K562 (cell line): Measurements from ENCODE around the gene BNIP3. TPM values are rescaled to one million over a fixed set of nuclear protein-coding genes. Genes with fewer than 3 reads are reported as not detected.

Experiments used
- ATAC-seq: fragments of 200-7000 bp; cut with Tn5 transposase; 3 replicates; pipeline ENCODE4 v1.9.1; 2020; ENCODE audit warnings: moderate library complexity
- BruUV-seq: library from RNA; stranded (reverse); fragments of 400-500 nt; replicated peaks from 2 replicates; lab custom pipeline; 2021; lab: Mats Ljungman, UMichigan
- CTCF ChIA-PET: fragments of 300-600 bp; formaldehyde crosslinking; extraction: SDS; loops from one replicate; lab custom pipeline; 2021; ENCODE audit warnings: low intra/inter-chr PET ratio; lab: Yijun Ruan, JAX
- POLR2A ChIA-PET: fragments of 300-600, 350-650 bp; sonication (Branson Sonifier 250); formaldehyde crosslinking; extraction: SDS; loops from one replicate; lab custom pipeline; 2021; ENCODE audit warnings: antibody characterized with exemption, inconsistent platforms; lab: Yijun Ruan, JAX
- DNase-seq, 4 experiments: peaks; one replicate each; pipeline versions ENCODE4 v3.0.0 to v3.0.0-alpha.2; 2011 to 2018; ENCODE audit warnings: low spot score in 3 of 4, mixed read lengths in 3 of 4; ENCODE audit errors: extremely low read depth in 1 of 4
- FAIRE-seq: peaks from 2 replicates; lab custom pipeline; 2011; peaks lifted over from hg19 to GRCh38; lab: Jason Lieb, UNC
- H2AFZ ChIP-seq: 2 replicates; pipeline ENCODE4 v1.6.0; 2011; ENCODE audit warnings: low read depth, low read length, control low read depth, inconsistent platforms
- H3K27ac ChIP-seq: fragments of 200-600 bp; 3 replicates; pipeline ENCODE4 v1.8.0; 2011; ENCODE audit warnings: low read depth, mild to moderate bottlenecking, control low read depth, inconsistent platforms, low read length, moderate library complexity, mixed read lengths; ENCODE audit errors: extremely low read depth
- H3K27me3 ChIP-seq, 2 experiments: fragments of 300-600 bp in 1 of 2; 2 replicates in 1 of 2; 3 replicates in 1 of 2; pipeline versions ENCODE4 v1.6.0 to v1.8.0; 2011; ENCODE audit warnings: inconsistent platforms in 2 of 2, low read length in 2 of 2, mild to moderate bottlenecking in 1 of 2, mixed read lengths in 1 of 2, moderate library complexity in 1 of 2; ENCODE audit not compliant: control insufficient read depth in 2 of 2, insufficient read depth in 2 of 2
- H3K36me3 ChIP-seq: fragments of 300-600 bp; 3 replicates; pipeline ENCODE4 v1.8.0; 2011; ENCODE audit warnings: mild to moderate bottlenecking, low read length, inconsistent platforms; ENCODE audit not compliant: control insufficient read depth, insufficient read depth
- H3K4me1 ChIP-seq, 2 experiments: fragments of 200-600 bp in 1 of 2; replicated peaks in 1 of 2; 2 replicates in 1 of 2; 3 replicates in 1 of 2; pipeline versions ENCODE4 v1.5.1 to v1.8.0; 2011; ENCODE audit warnings: inconsistent platforms in 2 of 2, low read length in 2 of 2, mild to moderate bottlenecking in 1 of 2, mixed read lengths in 1 of 2, moderate library complexity in 1 of 2; ENCODE audit not compliant: control insufficient read depth in 2 of 2, insufficient read depth in 2 of 2
- H3K4me2 ChIP-seq: 2 replicates; pipeline ENCODE4 v1.6.1; 2011; ENCODE audit warnings: low read length, control low read depth, inconsistent platforms, mixed read lengths; ENCODE audit not compliant: insufficient read depth
- H3K4me3 ChIP-seq: fragments of 200-600 bp; sonication (generic), shearing (Covaris generic); 2 replicates; pipeline ENCODE4 v1.5.1; 2016; ENCODE audit warnings: control low read depth, inconsistent platforms
- H3K79me2 ChIP-seq: fragments of 200-600 bp; 3 replicates; pipeline ENCODE4 v1.8.0; 2011; ENCODE audit warnings: low read length, inconsistent platforms; ENCODE audit not compliant: control insufficient read depth, insufficient read depth
- H3K9ac ChIP-seq, 2 experiments: 2 replicates each; pipeline versions ENCODE4 v1.6.0 to v1.6.1; 2011; ENCODE audit warnings: low read depth in 2 of 2, low read length in 2 of 2, control low read depth in 1 of 2, inconsistent platforms in 1 of 2, mild to moderate bottlenecking in 1 of 2, mixed read lengths in 1 of 2; ENCODE audit not compliant: insufficient read depth in 1 of 2
- H3K9me1 ChIP-seq: one replicate; pipeline ENCODE4 v1.6.0; 2011; ENCODE audit warnings: inconsistent platforms, mild to moderate bottlenecking, low read length, moderate library complexity; ENCODE audit not compliant: control insufficient read depth, insufficient read depth
- H3K9me3 ChIP-seq: replicated peaks from 2 replicates; pipeline ENCODE4 v1.5.1; 2011; ENCODE audit warnings: low read depth, low read length, inconsistent platforms; ENCODE audit not compliant: control insufficient read depth, insufficient read depth
- H4K20me1 ChIP-seq: replicated peaks from 2 replicates; pipeline ENCODE4 v1.6.1; 2011; ENCODE audit warnings: low read length, inconsistent platforms, mixed read lengths; ENCODE audit not compliant: control insufficient read depth, insufficient read depth
- BDP1 ChIP-seq: IDR thresholded peaks from 3 replicates; pipeline ENCODE4 v1.6.1; 2011; ENCODE audit not compliant: insufficient read length, insufficient read depth
- FOSL1 ChIP-seq: fragments of 200-800 bp; sonication (Bioruptor generic); conservative IDR thresholded peaks from 2 replicates; pipeline ENCODE4 v1.6.1; 2016; ENCODE audit warnings: missing genetic modification characterization, missing compliant biosample characterization
- RBM25 ChIP-seq: fragments of 200-400 bp; formaldehyde crosslinking; IDR thresholded peaks from 2 replicates; pipeline ENCODE4 v1.6.1; 2018; ENCODE audit warnings: low read length, low read depth, moderate library complexity; ENCODE audit not compliant: severe bottlenecking
- ZNF445 ChIP-seq: fragments of 250-450 bp; sonication (Bioruptor Pico); IDR thresholded peaks from 2 replicates; pipeline ENCODE4 v1.4.0; 2020; ENCODE audit warnings: low read depth, mild to moderate bottlenecking, moderate library complexity
- WGBS: fragments of 100-300 bp; shearing (Covaris generic); methylation state at CpG from one replicate; pipeline ENCODE4 v1.1.6; 2016; ENCODE audit warnings: low coverage, mixed read lengths; ENCODE audit not compliant: insufficient coverage; ENCODE audit errors: missing lambda C conversion rate; 5-methylcytosine and 5-hydroxymethylcytosine counted together
- in situ Hi-C: fragments of 300-500 bp; cut with MboI; formaldehyde crosslinking; loops from 4 replicates; pipeline ENCODE4 v1.15.0; 2018; ENCODE audit warnings: inconsistent platforms, mixed read lengths
- intact Hi-C: fragments of 100-400 bp; cut with micrococcal nuclease; formaldehyde crosslinking; loops from 2 replicates; pipeline ENCODE4 v1.14.2; 2022
- polyA plus RNA-seq, 8 experiments: library from polyadenylated mRNA; depleted of rRNA in 4 of 8; stranded (reverse) in 5 of 8; unstranded in 3 of 8; fragments of >200 nt; fragmentation: Nextera tagmentation in 2 of 8; fragmentation: Illumina TruSeq in 1 of 8; extraction: Ambion mirVana in 2 of 8; extraction: Trizol in 1 of 8; gene quantifications; 2 replicates each; pipeline versions ENCODE4 v1.2.1 to v1.2.3, GENCODE V29; 2011 to 2014; ENCODE audit warnings: inconsistent platforms in 1 of 8, missing spikeins in 1 of 8
- total RNA-seq, 7 experiments: library from RNA; depleted of rRNA in 6 of 7; stranded (reverse); fragments of >200 nt in 6 of 7; fragmentation: Illumina TruSeq in 2 of 7; extraction: Trizol in 2 of 7; gene quantifications; 2 replicates each; pipeline versions ENCODE4 v1.2.1 to v1.2.3, GENCODE V29; 2011 to 2021; ENCODE audit warnings: low replicate concordance in 1 of 7
- TF ChIP-seq, protein P1 (sequence below): fragments of 450-650 bp; formaldehyde crosslinking; IDR thresholded peaks from 2 replicates; pipeline ENCODE4 v1.4.0; 2020; ENCODE audit warnings: mild to moderate bottlenecking, mixed read lengths

The BNIP3 gene
- total and polyA plus RNA-seq, 9 of the 15 experiments (the other 6 are each of a cell fraction or from before 2014, with no cell fraction given) = 9.2 to 119 (median 42.2) TPM

GRCh38 chr10:132027423-132027983 is 45.8 kb upstream of the BNIP3 start:
- Histone ChIP-seq H3K4me2 (no peak overlapping the region), H3K36me3 (no peaks in the 10 kb centered on the region), H3K4me1 (peaks cover 0 to 7% of the 10 kb centered on the region in 2 experiments; a peak in 3 of 5 replicates), H3K9ac (no peak overlapping the region), H4K20me1 (no peaks in the 10 kb centered on the region), H3K9me1 (no peaks in the 10 kb centered on the region), H3K27ac (no peak overlapping the region), H3K79me2 (no peaks in the 10 kb centered on the region), H3K4me3 (no peak overlapping the region), H2AFZ (no peak overlapping the region), H3K27me3 (peaks cover 25 to 64% of the 10 kb centered on the region in 2 experiments; a peak in 4 of 5 replicates), H3K9me3 (no peaks in the 10 kb centered on the region)
- ChIA-PET POLR2A (no interaction called here), CTCF (no interaction called here)
- in situ Hi-C loops (no loop called here), intact Hi-C loops (no loop called here)
- WGBS = 3% methylated on average over 3 of the region's 3 CpGs
- DNase-seq (no peak), ATAC-seq (no peak), FAIRE-seq (no peak)
- no TSS peak for BruUV-seq
- TF ChIP-seq RBM25 (peak; percentile 54), FOSL1 (tag) (peak; percentile 44), BDP1 (no peak), ZNF445 (CRISPR knock-in tag) (no peak)
- TF ChIP-seq, protein P1, sequence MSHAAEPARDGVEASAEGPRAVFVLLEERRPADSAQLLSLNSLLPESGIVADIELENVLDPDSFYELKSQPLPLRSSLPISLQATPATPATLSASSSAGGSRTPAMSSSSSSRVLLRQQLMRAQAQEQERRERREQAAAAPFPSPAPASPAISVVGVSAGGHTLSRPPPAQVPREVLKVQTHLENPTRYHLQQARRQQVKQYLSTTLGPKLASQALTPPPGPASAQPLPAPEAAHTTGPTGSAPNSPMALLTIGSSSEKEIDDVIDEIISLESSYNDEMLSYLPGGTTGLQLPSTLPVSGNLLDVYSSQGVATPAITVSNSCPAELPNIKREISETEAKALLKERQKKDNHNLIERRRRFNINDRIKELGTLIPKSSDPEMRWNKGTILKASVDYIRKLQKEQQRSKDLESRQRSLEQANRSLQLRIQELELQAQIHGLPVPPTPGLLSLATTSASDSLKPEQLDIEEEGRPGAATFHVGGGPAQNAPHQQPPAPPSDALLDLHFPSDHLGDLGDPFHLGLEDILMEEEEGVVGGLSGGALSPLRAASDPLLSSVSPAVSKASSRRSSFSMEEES (CRISPR knock-in tag) = peak; percentile 46
